ENCODE measurements around the gene YTHDF1. TPM values are rescaled to one million over a fixed set of nuclear protein-coding genes. Genes with fewer than 3 reads are reported as not detected.

Gene YTHDF1
- total RNA-seq, 1 donor from 2014 or later, result 43.3 TPM

GRCh38 chr20:63181226-63181625, 34.7 kb downstream of the YTHDF1 start:
- TF ChIP-seq, protein P1, sequence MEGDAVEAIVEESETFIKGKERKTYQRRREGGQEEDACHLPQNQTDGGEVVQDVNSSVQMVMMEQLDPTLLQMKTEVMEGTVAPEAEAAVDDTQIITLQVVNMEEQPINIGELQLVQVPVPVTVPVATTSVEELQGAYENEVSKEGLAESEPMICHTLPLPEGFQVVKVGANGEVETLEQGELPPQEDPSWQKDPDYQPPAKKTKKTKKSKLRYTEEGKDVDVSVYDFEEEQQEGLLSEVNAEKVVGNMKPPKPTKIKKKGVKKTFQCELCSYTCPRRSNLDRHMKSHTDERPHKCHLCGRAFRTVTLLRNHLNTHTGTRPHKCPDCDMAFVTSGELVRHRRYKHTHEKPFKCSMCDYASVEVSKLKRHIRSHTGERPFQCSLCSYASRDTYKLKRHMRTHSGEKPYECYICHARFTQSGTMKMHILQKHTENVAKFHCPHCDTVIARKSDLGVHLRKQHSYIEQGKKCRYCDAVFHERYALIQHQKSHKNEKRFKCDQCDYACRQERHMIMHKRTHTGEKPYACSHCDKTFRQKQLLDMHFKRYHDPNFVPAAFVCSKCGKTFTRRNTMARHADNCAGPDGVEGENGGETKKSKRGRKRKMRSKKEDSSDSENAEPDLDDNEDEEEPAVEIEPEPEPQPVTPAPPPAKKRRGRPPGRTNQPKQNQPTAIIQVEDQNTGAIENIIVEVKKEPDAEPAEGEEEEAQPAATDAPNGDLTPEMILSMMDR (IDR thresholded peaks at IDR 0.05; ENCODE audit: partially characterized antibody, unreplicated experiment), result no peak
- H3K9me3 Mint-ChIP-seq (ENCODE audit: unreplicated experiment), result peaks cover 27% of the 10 kb centered on the region
- H3K27ac Mint-ChIP-seq (ENCODE audit: unreplicated experiment), result no peak overlapping the region
- peaks cover 19% of the 10 kb centered on the region for H3K27me3 Mint-ChIP-seq (ENCODE audit: unreplicated experiment)
- H3K4me3 Mint-ChIP-seq (ENCODE audit: unreplicated experiment), result no peak overlapping the region
- no peaks in the 10 kb centered on the region for H3K36me3 Mint-ChIP-seq (ENCODE audit: unreplicated experiment)
- no peak for DNase-seq
- peaks cover 5% of the 10 kb centered on the region for H3K4me1 Mint-ChIP-seq (ENCODE audit: low read depth, unreplicated experiment)

GRCh38 chr20:63180569-63181185, 35.3 kb downstream of the YTHDF1 start:
- TF ChIP-seq, protein P1 (IDR thresholded peaks at IDR 0.05; ENCODE audit: partially characterized antibody, unreplicated experiment), result no peak
- peaks cover 27% of the 10 kb centered on the region for H3K9me3 Mint-ChIP-seq (ENCODE audit: unreplicated experiment)
- H3K27me3 Mint-ChIP-seq (ENCODE audit: unreplicated experiment), result peaks cover 20% of the 10 kb centered on the region
- peaks cover 7% of the 10 kb centered on the region for H3K4me1 Mint-ChIP-seq (ENCODE audit: low read depth, unreplicated experiment)
- no peak for DNase-seq
- no peaks in the 10 kb centered on the region for H3K36me3 Mint-ChIP-seq (ENCODE audit: unreplicated experiment)
- no peak overlapping the region for H3K27ac Mint-ChIP-seq (ENCODE audit: unreplicated experiment)
- H3K4me3 Mint-ChIP-seq (ENCODE audit: unreplicated experiment), result peak overlapping the region; percentile 75

DNA sequence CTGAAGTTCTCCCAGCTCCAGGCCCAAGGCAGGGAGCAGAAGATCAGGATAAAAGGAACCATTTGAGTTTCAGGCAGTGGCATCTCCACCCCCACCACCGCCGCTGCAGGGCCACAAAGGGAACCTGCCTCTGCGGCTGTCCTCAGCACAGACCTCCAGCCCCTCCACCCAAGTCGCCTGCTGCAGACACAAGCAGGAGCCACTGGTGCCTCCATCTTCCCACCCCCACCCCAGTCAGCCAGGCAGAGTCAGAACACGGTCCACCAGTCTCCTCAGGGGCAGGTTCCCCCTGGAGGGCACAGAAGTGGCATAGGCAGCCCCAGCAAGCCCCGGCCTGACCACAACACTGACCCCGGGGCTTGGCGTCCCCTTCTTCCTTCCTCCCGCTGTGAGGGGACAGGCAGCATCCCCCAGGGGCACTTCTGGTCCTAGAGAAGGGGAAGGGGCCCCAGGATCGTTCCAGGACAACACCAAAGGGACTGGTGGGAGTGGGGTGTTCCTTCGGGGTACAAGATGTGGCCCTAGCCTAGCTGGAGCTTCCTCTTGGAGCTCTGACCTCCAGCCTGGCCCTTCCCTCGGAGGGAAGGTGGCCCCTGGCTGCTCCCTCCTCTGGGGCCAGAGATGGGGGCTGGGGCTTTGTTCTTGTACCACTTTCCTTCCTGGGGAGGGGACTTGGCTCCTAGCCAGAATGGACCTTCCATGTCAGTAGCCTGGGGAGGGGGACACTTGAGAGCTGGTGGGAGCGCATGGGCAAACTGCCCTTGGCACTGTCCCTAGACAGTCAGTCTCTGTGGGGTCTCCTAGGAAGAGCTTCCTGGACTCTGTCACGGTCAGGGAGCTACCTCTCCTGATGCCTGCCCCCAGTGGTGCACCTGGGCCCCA, 36.0 kb downstream of the YTHDF1 start:
- no peak for DNase-seq
- peak overlapping the region; percentile 64 for H3K27ac Mint-ChIP-seq (ENCODE audit: unreplicated experiment)

DNA sequence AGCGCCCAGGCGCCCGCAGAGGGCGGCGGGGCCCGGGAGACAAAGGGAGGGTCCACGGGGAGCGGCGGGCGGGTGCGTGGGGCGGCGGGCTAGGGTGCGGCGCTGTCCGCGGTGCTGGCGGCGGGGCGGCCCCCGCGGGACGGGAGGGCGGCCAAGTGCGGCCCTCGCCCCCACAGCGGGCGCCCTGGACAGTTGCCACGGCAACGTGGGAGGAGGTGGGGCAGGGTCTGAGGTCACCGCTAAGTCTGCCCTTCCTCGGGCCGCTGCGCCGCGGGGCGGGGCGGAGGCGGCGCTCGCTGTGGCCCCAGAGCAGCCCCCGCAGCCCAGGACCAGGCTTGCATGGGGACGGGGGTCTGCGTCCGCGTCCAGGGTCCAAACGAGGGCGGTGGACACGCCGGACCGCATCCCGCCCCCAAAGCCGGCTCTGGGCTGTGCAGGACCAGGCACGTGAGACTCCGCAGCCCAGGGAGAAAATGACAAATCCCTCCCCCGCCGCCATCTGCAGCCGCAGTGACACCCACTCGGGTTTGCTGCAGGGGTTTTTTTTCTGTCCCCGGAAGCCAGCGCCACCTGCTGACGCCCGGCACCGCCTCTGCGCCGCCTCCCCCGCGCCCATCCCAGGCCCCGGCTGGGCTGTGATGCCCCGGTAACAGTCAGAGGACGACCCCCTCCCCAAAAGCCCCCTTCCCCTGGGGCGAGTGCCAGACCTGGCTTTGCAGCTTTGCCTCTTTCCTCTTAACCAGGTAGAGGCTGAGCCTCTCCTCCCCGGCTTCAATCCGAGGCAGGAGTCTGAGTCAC, 36.8 kb downstream of the YTHDF1 start:
- Mint-ChIP-seq H3K27ac (ENCODE audit: unreplicated experiment) (peak overlapping the region; percentile 64), H3K9me3 (ENCODE audit: unreplicated experiment) (peaks cover 15% of the 10 kb centered on the region), H3K27me3 (ENCODE audit: unreplicated experiment) (peaks cover 18% of the 10 kb centered on the region), H3K36me3 (ENCODE audit: unreplicated experiment) (no peaks in the 10 kb centered on the region), H3K4me3 (ENCODE audit: unreplicated experiment) (peak overlapping the region; percentile 86), H3K4me1 (ENCODE audit: low read depth, unreplicated experiment) (peaks cover 7% of the 10 kb centered on the region)
- TF ChIP-seq, protein P1 (IDR thresholded peaks at IDR 0.05; ENCODE audit: partially characterized antibody, unreplicated experiment), result peak; percentile 47
- DNase-seq, result peak; percentile 86

More for the DNA sequence above, 36.0 kb downstream of the YTHDF1 start:
- TF ChIP-seq, protein P1 (IDR thresholded peaks at IDR 0.05; ENCODE audit: partially characterized antibody, unreplicated experiment), result no peak
- Mint-ChIP-seq H3K4me1 (ENCODE audit: low read depth, unreplicated experiment) (peaks cover 7% of the 10 kb centered on the region), H3K27me3 (ENCODE audit: unreplicated experiment) (peaks cover 20% of the 10 kb centered on the region), H3K4me3 (ENCODE audit: unreplicated experiment) (peak overlapping the region; percentile 86), H3K9me3 (ENCODE audit: unreplicated experiment) (peaks cover 22% of the 10 kb centered on the region), H3K36me3 (ENCODE audit: unreplicated experiment) (no peaks in the 10 kb centered on the region)
